Astrocyte (in vitro differentiated cells and primary cell): ENCODE results near the gene IGFBPL1.

Source experiments
- CTCF ChIP-seq: IDR thresholded peaks from 2 replicates; pipeline ENCODE4 v1.5.1; 2011; ENCODE audit warnings: low read depth, mild to moderate bottlenecking, inconsistent platforms, low read length, moderate library complexity; ENCODE audit not compliant: insufficient read depth
- EZH2 ChIP-seq: IDR thresholded peaks from 2 replicates; pipeline ENCODE4 v1.6.1; 2012; ENCODE audit warnings: mild to moderate bottlenecking, low read length, inconsistent platforms; ENCODE audit not compliant: insufficient read depth

- no peak for TF ChIP-seq EZH2
- TF ChIP-seq CTCF = no peak
Observed at GRCh38 chr9:38413283-38413682, 11.0 kb downstream of the IGFBPL1 start.
